ENCODE results near the gene DPM2. TPM values are rescaled to one million over a fixed set of nuclear protein-coding genes. Genes with fewer than 3 reads are reported as not detected.
A peak's percentile ranks its signal among the peaks of the same experiment; 100 is the strongest.

DPM2 gene
- total RNA-seq, 1 donor from 2014 or later, result 9.1 TPM

DNA sequence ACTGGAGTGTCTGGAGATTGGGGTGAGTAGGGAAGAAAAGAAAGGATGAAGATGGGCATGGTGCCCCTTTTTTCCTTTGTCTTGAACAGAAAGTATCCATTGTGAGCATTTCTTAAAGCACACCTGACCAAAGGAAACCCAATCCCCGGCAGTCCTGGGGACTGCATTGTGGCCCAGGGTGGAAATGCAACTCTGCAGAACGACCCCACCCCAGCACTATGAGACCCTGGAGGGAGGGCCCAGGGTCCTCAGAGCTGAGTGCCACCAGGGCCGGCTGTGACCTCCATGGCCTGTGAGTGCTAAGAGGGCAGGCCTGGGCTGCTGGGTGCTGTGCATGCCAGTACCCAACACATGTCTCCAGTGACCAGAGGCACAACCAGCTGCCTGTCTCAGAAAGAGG lies 24.6 kb upstream of the DPM2 start:
- Histone ChIP-seq H3K4me2 (no peak overlapping the region), H4K20me1 (ENCODE audit: low read depth) (peaks cover 99% of the 10 kb centered on the region), H3K27me3 (no peaks in the 10 kb centered on the region), H3K4me1 (peaks cover 16% of the 10 kb centered on the region), H3F3A (ENCODE audit: low read depth) (peaks cover 16% of the 10 kb centered on the region), H2AFZ (replicated peaks) (no peak overlapping the region), H3K79me2 (ENCODE audit: low read depth) (peaks cover 98% of the 10 kb centered on the region), H3K36me3 (no peaks in the 10 kb centered on the region), H3K27ac (no peak overlapping the region), H3K9me3 (ENCODE audit: low read depth) (no peaks in the 10 kb centered on the region), H3K9ac (no peak overlapping the region), H3K4me3 (no peak overlapping the region)
- Mint-ChIP-seq H3K4me1 (peaks cover 40% of the 10 kb centered on the region), H3K4me3 (no peak overlapping the region), H3K9me3 (peaks cover 5% of the 10 kb centered on the region), H3K27ac (peak overlapping the region; percentile 42), H3K36me3 (peaks cover 9% of the 10 kb centered on the region), H3K27me3 (ENCODE audit: insufficient read depth, low read depth) (peaks cover 2% of the 10 kb centered on the region)
- DNase-seq (ENCODE audit: low spot score), result no peak
- TF ChIP-seq EZH2phosphoT487 (IDR thresholded peaks at IDR 0.05) (no peak), CTCF (IDR thresholded peaks at IDR 0.05) (no peak), EZH2 (IDR thresholded peaks at IDR 0.05) (no peak)

DNA sequence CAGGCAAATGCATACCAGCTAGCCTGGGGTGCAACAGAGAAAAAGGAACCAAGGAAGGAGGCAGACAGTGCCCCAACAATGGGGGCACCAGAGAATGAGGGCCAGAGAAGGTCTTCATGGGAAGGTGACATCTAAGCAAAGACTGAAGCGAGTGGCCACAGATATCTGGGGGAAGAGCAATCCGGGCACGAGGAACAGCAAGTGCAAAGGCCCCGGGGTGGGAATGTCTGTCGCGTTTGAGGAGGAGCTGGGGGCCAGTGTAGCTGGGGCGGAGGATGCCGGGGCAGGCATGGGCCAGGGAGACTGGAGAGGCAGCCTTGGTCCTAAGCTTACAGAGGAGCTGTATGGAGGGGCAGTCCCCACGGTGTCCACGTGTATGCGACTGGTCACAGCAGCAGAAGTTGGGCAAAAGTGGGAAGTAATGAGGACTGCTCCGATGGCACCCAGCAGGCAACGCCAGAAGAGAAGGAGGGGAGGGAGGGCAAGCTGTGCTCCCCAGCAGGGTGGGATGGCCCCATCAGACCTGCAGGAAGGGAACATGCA lies 24.0 kb upstream of the DPM2 start:
- no peak for DNase-seq (ENCODE audit: low spot score)
- Mint-ChIP-seq H3K27me3 (ENCODE audit: insufficient read depth, low read depth) (peaks cover 2% of the 10 kb centered on the region), H3K9me3 (peaks cover 5% of the 10 kb centered on the region), H3K27ac (no peak overlapping the region), H3K36me3 (peaks cover 9% of the 10 kb centered on the region), H3K4me1 (peaks cover 34% of the 10 kb centered on the region), H3K4me3 (no peak overlapping the region)
- Histone ChIP-seq H3K9me3 (ENCODE audit: low read depth) (no peaks in the 10 kb centered on the region), H3K4me2 (no peak overlapping the region), H4K20me1 (ENCODE audit: low read depth) (peaks cover 99% of the 10 kb centered on the region), H3K36me3 (no peaks in the 10 kb centered on the region), H3K4me3 (no peak overlapping the region), H3K79me2 (ENCODE audit: low read depth) (peaks cover 98% of the 10 kb centered on the region), H3K27me3 (no peaks in the 10 kb centered on the region), H3K4me1 (peaks cover 16% of the 10 kb centered on the region), H3F3A (ENCODE audit: low read depth) (peaks cover 16% of the 10 kb centered on the region), H2AFZ (replicated peaks) (no peak overlapping the region), H3K27ac (no peak overlapping the region), H3K9ac (no peak overlapping the region)
- no peak for TF ChIP-seq EZH2phosphoT487 (IDR thresholded peaks at IDR 0.05)
- TF ChIP-seq CTCF (IDR thresholded peaks at IDR 0.05), result no peak
- no peak for TF ChIP-seq EZH2 (IDR thresholded peaks at IDR 0.05)

DNA sequence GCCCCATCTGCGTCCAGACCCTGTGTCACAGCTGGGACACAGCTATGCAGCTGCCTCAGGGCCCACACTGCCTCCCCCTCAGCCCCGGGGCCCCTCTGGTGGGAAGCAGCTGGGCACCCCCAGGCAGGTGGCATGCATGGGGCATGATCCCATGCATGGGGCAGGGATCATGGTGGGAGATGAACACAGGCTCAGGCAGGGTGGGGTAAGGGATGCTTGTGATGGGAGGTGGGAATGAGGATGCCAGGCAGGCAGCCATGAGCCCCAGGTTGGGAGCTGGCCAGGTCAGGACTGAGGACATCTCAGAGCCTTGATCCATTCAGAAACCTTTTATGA lies 23.5 kb upstream of the DPM2 start:
- TF ChIP-seq CTCF (IDR thresholded peaks at IDR 0.05) (no peak), EZH2 (IDR thresholded peaks at IDR 0.05) (no peak), EZH2phosphoT487 (IDR thresholded peaks at IDR 0.05) (no peak)
- Histone ChIP-seq H3K4me2 (no peak overlapping the region), H3K79me2 (ENCODE audit: low read depth) (peaks cover 98% of the 10 kb centered on the region), H3F3A (ENCODE audit: low read depth) (peaks cover 16% of the 10 kb centered on the region), H3K9ac (no peak overlapping the region), H3K36me3 (no peaks in the 10 kb centered on the region), H3K27ac (peak overlapping the region; percentile 86), H3K4me3 (no peak overlapping the region), H4K20me1 (ENCODE audit: low read depth) (peaks cover 99% of the 10 kb centered on the region), H3K27me3 (no peaks in the 10 kb centered on the region), H3K4me1 (peaks cover 16% of the 10 kb centered on the region), H3K9me3 (ENCODE audit: low read depth) (no peaks in the 10 kb centered on the region), H2AFZ (replicated peaks) (no peak overlapping the region)
- peaks cover 5% of the 10 kb centered on the region for H3K9me3 Mint-ChIP-seq
- peaks cover 29% of the 10 kb centered on the region for H3K4me1 Mint-ChIP-seq
- peaks cover 9% of the 10 kb centered on the region for H3K36me3 Mint-ChIP-seq
- H3K27me3 Mint-ChIP-seq (ENCODE audit: insufficient read depth, low read depth), result peaks cover 2% of the 10 kb centered on the region
- H3K4me3 Mint-ChIP-seq, result no peak overlapping the region
- H3K27ac Mint-ChIP-seq, result no peak overlapping the region
- no peak for DNase-seq (ENCODE audit: low spot score)
